Measurements from ENCODE around the gene MCTP1.

- TF ChIP-seq CTCF (IDR thresholded peaks at IDR 0.05) (no peak), ZFX (IDR thresholded peaks at IDR 0.05; ENCODE audit: borderline replicate concordance) (no peak)
Observed at GRCh38 chr5:95153511-95153910, 131.4 kb downstream of the MCTP1 start.
